Gastroesophageal sphincter (tissue), 4 donors: Measurements from ENCODE around the gene COA8. TPM values are rescaled to one million over a fixed set of nuclear protein-coding genes. Genes with fewer than 3 reads are reported as not detected.

ENCODE experiments used
- ATAC-seq: fragments of 150-250 bp; one replicate; pipeline ENCODE4 v1.9.1; 2016; ENCODE audit warnings: mild to moderate bottlenecking, moderate library complexity
- H3K27ac ChIP-seq, 4 donors: fragments of 200-600 bp; sonication (generic) in 3 of 4; 1 replicate in 3 of 4; 2 replicates in 1 of 4; pipeline ENCODE4 v1.5.1; 2016 to 2019
- H3K27me3 ChIP-seq: fragments of 200-600 bp; sonication (generic); one replicate; pipeline ENCODE4 v1.5.1; 2019
- H3K36me3 ChIP-seq, 2 donors: fragments of 200-600 bp; sonication (generic); one replicate each; pipeline ENCODE4 v1.5.1; 2019; ENCODE audit warnings: control low read depth in 1 of 2
- H3K4me1 ChIP-seq, 3 donors: fragments of 200-600 bp; sonication (generic); 1 replicate in 2 of 3; 2 replicates in 1 of 3; pipeline ENCODE4 v1.5.1; 2016 to 2019; ENCODE audit warnings: control low read depth in 2 of 3
- H3K4me3 ChIP-seq, 2 donors: fragments of 200-600 bp; sonication (generic); one replicate each; pipeline ENCODE4 v1.5.1; 2019; ENCODE audit warnings: mild to moderate bottlenecking in 1 of 2, moderate library complexity in 1 of 2
- H3K9me3 ChIP-seq, 3 donors: fragments of 200-600 bp; sonication (generic); one replicate each; pipeline ENCODE4 v1.5.1; 2017 to 2019; ENCODE audit warnings: control low read depth in 2 of 3
- CTCF ChIP-seq, 4 experiments: fragments of 200-600 bp in 2 of 4; fragments of 450-650 bp in 2 of 4; sonication (generic) in 1 of 4; IDR thresholded peaks; one replicate each; pipeline ENCODE4 v1.5.1; 2017 to 2019; ENCODE audit warnings: antibody characterized with exemption in 4 of 4, mild to moderate bottlenecking in 2 of 4, moderate library complexity in 2 of 4
- EP300 ChIP-seq: sonication (generic); formaldehyde crosslinking; IDR thresholded peaks from one replicate; pipeline ENCODE4 v1.6.1; 2017; ENCODE audit warnings: antibody characterized with exemption, mild to moderate bottlenecking
- POLR2A ChIP-seq, 2 donors: fragments of 450-650 bp; IDR thresholded peaks; one replicate each; pipeline ENCODE4 v1.6.1; 2017; ENCODE audit warnings: antibody characterized with exemption in 2 of 2, mild to moderate bottlenecking in 2 of 2, moderate library complexity in 1 of 2
- POLR2AphosphoS5 ChIP-seq: sonication (generic); formaldehyde crosslinking; IDR thresholded peaks from one replicate; pipeline ENCODE4 v1.6.1; 2017; ENCODE audit warnings: antibody characterized with exemption
- WGBS, 2 donors: methylation state at CpG; one replicate each; pipeline ENCODE4 v1.1.5; 2018; ENCODE audit warnings: low coverage in 1 of 2; 5-methylcytosine and 5-hydroxymethylcytosine counted together
- total RNA-seq, 4 donors: library from RNA; depleted of rRNA; stranded (reverse); fragments of >200 nt; gene quantifications; one replicate each; pipeline ENCODE4 v1.1.0, GENCODE V29; 2016

Gene COA8
- total RNA-seq, 4 donors from 2014 or later, result 25.8 to 41.4 (median 28.4) TPM

GRCh38 chr14:103527408-103528145 lies 35.2 kb upstream of the COA8 start:
- no peak for TF ChIP-seq POLR2A (IDR thresholded peaks at IDR 0.05)
- TF ChIP-seq EP300, result no peak
- no peak for TF ChIP-seq CTCF (IDR thresholded peaks at IDR 0.05)
- no peak for TF ChIP-seq POLR2AphosphoS5
- Histone ChIP-seq H3K36me3 (peaks cover 0 to 24% of the 10 kb centered on the region in 2 donors), H3K27ac (peak overlapping the region in 3 of 4 donors; percentile 90 to 92 (median 90)), H3K4me1 (peaks cover 2 to 86% (median 46%) of the 10 kb centered on the region in 3 donors), H3K4me3 (no peak overlapping the region), H3K27me3 (no peaks in the 10 kb centered on the region), H3K9me3 (no peaks in the 10 kb centered on the region)
- ATAC-seq, result no peak
- WGBS, 2 donors, result 73 to 80% methylated on average over 3 to 9 of the region's 14 CpGs

GRCh38 chr14:103528146-103528586 lies 34.6 kb upstream of the COA8 start:
- H3K36me3 ChIP-seq, result peaks cover 0 to 30% of the 10 kb centered on the region in 2 donors
- no peaks in the 10 kb centered on the region for H3K9me3 ChIP-seq
- H3K4me3 ChIP-seq, result peak overlapping the region in 1 of 2 donors; percentile 97
- peaks cover 2 to 87% (median 47%) of the 10 kb centered on the region in 3 donors for H3K4me1 ChIP-seq
- peak overlapping the region; percentile 48 to 92 (median 90) for H3K27ac ChIP-seq
- no peak for ATAC-seq
- 41% methylated on average over 3 of the region's 10 CpGs; no CpG with 5 or more reads in 1 of the 2 donors for whole genome bisulfite sequencing, 2 donors
- H3K27me3 ChIP-seq, result no peaks in the 10 kb centered on the region
- no peak for TF ChIP-seq POLR2AphosphoS5
- TF ChIP-seq CTCF (IDR thresholded peaks at IDR 0.05), result no peak
- no peak for TF ChIP-seq POLR2A (IDR thresholded peaks at IDR 0.05)
- no peak for TF ChIP-seq EP300

GRCh38 chr14:103528587-103529382 lies 34.0 kb upstream of the COA8 start, which contains the start of gene TRMT61A:
TRMT61A (plus strand) TSS chr14:103529196; CDS start chr14:103529979, 783 bp downstream.
- Histone ChIP-seq H3K4me1 (peaks cover 2 to 87% (median 48%) of the 10 kb centered on the region in 3 donors), H3K9me3 (no peaks in the 10 kb centered on the region), H3K36me3 (peaks cover 0 to 36% of the 10 kb centered on the region in 2 donors), H3K27ac (peak within 1 kb of the TSS; percentile 68 to 92 (median 90)), H3K27me3 (no peaks in the 10 kb centered on the region), H3K4me3 (peak within 1 kb of the TSS; percentile 67 to 97)
- 60% methylated on average over 1 of the region's 70 CpGs; no CpG with 5 or more reads in 1 of the 2 donors for WGBS, 2 donors
- peak; percentile 88 for ATAC-seq
- peak; percentile 57 to 62 for TF ChIP-seq POLR2A (IDR thresholded peaks at IDR 0.05)
- TF ChIP-seq CTCF (IDR thresholded peaks at IDR 0.05), result peak in 1 of 4 experiments; percentile 11
- no peak for TF ChIP-seq EP300
- TF ChIP-seq POLR2AphosphoS5, result peak; percentile 67

GRCh38 chr14:103529383-103530365 lies 33.1 kb upstream of the COA8 start:
- no peak for ATAC-seq
- Histone ChIP-seq H3K27ac (peak overlapping the region; percentile 68 to 92 (median 90)), H3K4me1 (peaks cover 2 to 88% (median 57%) of the 10 kb centered on the region in 3 donors), H3K27me3 (no peaks in the 10 kb centered on the region), H3K4me3 (peak overlapping the region; percentile 67 to 97), H3K36me3 (peaks cover 0 to 44% of the 10 kb centered on the region in 2 donors), H3K9me3 (no peaks in the 10 kb centered on the region)
- 60 to 79% methylated on average over 1 to 8 of the region's 42 CpGs for WGBS, 2 donors
- no peak for TF ChIP-seq EP300
- no peak for TF ChIP-seq POLR2A (IDR thresholded peaks at IDR 0.05)
- TF ChIP-seq CTCF (IDR thresholded peaks at IDR 0.05), result no peak
